ENCODE results near the gene OR52W1.

OR52W1 gene

GRCh38 chr11:6199174-6199810 lies at the start of gene OR52W1:
TSS of gene OR52W1 (plus strand) at chr11:6199224. CDS start at chr11:6199224, 0 bp downstream.
- no peak for DNase-seq (ENCODE audit: low read depth)

DNA sequence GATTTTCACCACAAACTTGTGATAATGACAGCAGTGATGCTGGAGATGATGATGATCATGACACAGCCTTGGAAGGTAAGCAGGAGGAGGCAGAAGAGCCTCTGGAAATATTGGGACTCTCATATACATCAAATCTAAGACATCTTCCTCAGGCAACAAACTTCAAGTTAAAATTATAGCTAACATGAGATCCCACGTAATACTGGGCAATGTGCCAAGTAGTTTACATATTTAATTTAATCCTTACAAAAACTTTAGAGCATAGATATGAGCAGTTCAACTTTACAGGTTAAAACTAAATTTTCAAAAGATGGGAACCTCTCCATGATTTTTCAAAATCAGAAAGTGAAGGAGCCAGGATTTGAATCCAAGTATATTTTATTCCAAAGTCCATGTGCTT lies 47.9 kb upstream of the OR52W1 start:
- no peak for DNase-seq (ENCODE audit: low read depth)

DNA sequence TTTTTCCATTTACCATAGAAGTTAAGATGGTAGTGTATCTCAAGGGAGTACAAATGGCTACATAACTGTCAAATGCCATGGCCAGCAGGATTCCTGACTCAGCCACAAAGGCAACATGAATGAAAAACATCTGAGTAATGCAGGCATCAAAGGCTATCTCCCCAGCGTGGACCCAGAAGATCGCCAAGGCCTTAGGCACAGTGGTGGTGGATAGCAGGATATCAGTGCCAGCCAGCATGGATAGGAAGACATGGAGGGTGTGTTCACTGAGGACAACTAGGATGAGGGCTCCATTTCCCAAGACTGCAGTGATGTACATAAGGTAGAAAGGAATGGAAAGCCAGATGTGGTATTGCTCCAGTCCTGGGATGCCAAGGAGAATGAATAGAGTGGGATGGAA lies 46.9 kb upstream of the OR52W1 start:
- DNase-seq (ENCODE audit: low read depth), result no peak

DNA sequence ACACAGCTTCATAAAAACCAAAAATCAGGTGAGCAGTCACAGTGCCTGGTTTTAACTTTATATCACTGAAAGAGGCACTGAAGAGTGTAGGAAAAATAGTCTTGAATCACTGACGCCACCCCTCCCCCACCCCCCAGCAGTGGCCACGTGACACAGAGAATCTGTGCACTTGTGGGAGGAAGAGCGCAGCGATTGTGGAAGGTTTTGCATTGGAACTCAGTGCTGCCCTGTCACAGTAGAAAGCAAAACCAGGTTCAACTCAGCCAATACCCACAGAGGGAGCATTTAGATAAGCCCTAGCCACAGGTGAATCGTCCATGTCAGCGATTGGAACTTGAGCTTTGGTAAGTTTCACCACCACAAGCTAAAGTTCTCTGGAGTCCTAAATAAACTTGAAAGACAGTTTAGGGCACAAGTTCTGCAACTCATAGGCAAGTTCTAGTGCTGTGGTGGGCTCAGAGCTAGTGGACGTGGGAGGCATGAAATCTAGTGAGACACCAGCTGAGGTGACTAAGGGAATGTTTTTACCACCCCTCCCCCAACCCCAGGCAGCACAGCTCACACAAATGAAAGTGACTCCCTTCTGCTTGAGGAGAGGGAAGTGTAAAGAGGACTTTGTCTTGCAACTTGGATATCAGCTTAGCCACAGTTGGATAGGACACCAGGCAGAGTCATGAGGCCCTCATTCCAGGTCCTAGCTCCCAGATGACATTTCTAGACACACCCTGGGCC lies 42.2 kb upstream of the OR52W1 start:
- DNase-seq (ENCODE audit: low read depth), result no peak

DNA sequence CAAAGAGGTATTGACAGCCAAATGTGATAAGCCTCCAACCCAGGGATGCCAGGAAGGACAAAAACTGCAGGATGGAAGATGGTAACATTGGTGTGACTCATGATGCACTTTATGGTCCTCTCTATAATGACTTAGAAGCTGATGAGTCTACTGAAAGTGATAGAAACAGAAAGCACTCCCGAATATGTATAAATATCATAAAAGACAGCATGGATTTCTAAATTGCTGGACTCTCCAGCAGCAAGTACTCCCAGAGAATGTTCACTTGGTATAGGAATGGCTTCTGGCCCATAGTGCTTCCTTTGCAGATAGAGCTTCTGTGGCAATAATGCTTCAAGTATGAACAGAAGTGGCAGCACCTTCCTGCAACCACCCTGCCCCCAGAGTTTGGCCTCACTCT lies 28.8 kb upstream of the OR52W1 start, which contains the start of gene OR52B2:
Gene OR52B2 (minus strand): TSS at position 101 of the 400 bp plus-strand sequence. CDS start 0 bp downstream, at position 101.
- no peak for DNase-seq (ENCODE audit: low read depth)

DNA sequence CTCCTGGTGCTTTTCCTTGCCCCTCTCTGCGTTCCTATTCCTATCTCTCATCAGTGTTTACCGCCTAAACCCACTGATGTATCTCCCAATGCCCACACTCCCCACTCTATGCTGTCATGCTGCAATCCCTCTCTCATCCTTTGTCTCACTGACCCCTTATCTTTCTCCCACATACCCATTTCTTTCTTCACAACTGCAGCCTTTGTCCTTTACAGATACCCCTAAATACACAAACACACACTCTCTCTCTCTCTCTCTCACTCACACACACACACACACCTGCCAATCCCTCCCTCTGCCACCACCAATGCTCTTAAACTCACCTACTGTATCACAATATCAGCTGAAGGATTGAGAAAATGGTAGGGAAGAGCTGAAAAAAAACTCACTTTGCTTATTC lies 23.6 kb upstream of the OR52W1 start:
- DNase-seq (ENCODE audit: low read depth), result no peak

DNA sequence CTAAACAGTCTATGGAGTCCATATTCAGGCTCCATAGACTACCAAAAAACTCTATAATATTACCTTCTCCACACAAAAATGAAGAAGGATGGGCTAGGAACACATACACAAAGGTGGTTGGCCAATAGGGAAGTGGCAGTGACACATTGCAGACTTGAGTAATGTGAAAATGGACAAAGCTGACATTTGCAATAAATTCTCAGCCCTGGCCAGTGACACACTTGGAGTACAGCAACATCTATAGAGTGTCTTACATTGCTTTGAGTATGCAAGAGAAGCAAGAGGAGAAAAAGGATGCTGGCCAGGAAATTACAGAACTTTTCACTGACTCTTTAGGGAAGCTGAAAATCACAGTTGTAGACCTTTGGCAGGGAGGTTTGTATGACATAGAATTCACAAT lies 7.3 kb upstream of the OR52W1 start:
- no peak for DNase-seq (ENCODE audit: low read depth)

GRCh38 chr11:6194065-6194581 lies 4.9 kb upstream of the OR52W1 start:
- DNase-seq (ENCODE audit: low read depth), result no peak

DNA sequence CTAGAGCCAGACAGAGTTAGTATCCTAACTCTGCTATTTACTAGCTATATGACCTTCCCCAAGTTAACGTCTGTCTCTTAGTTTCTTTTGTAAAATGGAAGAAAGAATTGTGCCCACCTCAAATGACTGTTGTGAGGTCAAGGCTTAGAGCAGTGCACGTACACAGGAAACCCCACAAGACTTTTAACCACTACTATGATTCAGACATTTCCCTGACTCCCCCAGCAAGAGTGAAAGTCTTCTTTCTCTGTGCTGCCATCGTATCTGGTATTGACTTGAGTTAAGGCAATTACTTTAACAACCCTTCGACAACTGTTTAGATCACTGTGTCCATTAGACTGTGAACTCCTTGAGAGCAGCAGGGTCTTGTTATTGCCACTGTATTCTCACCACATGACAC lies 2.6 kb upstream of the OR52W1 start:
- DNase-seq (ENCODE audit: low read depth), result no peak

- DNase-seq (ENCODE audit: low read depth), result no peak
Observed at GRCh38 chr11:6197466-6198200, 1.4 kb upstream of the OR52W1 start.

- DNase-seq (ENCODE audit: low read depth), result no peak
Observed at GRCh38 chr11:6200975-6201374, 2.0 kb downstream of the OR52W1 start.

DNA sequence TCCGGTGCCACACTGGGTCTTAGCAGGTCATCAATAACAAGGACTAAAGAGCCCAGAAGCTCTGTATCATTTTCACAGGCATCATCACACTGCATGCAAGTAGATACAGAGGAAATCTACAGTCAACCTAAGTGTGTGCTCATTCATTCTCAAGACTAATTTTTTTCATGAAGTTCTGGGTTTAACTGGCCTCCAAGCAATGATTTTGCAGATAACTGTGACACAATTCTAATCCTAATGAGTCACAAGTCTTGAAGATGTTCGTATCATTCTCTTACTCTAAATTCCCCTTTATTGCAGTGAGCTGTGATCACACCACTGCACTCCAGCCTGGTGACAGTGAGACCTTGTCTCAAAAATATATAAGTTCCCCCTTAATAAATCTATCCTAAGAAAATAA lies 2.5 kb downstream of the OR52W1 start:
- DNase-seq (ENCODE audit: low read depth), result no peak

- no peak for DNase-seq (ENCODE audit: low read depth)
Observed at GRCh38 chr11:6202041-6202440, 3.0 kb downstream of the OR52W1 start.

DNA sequence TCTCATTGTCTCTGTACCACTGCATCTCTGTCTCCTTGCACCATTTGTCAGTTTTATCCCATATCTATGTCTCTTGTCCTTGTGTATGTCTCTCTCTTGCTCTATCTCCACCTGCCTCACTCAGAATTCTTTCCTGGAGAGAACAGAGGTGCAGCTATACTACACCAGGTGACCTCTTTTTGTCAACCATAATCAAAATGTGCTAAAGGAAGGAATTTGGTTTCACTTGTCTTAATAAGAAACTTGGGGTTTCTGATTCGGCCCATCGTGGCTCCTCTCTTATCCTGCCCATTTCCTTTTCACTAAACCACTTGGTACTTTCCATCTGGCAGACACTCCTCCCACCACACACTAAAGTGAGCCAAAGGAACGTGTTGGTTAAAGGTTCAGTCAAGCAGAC lies 4.3 kb downstream of the OR52W1 start:
- no peak for DNase-seq (ENCODE audit: low read depth)

GRCh38 chr11:6204706-6205105 lies 5.7 kb downstream of the OR52W1 start:
- no peak for DNase-seq (ENCODE audit: low read depth)

- DNase-seq (ENCODE audit: low read depth), result no peak
Observed at GRCh38 chr11:6205366-6205765, 6.3 kb downstream of the OR52W1 start, which contains the start of gene C11orf42. TSS of gene C11orf42 (plus strand) at chr11:6205557. CDS start at chr11:6205616, 59 bp downstream.

- no peak for DNase-seq (ENCODE audit: low read depth)
Observed at GRCh38 chr11:6206456-6207180, 7.6 kb downstream of the OR52W1 start.

DNA sequence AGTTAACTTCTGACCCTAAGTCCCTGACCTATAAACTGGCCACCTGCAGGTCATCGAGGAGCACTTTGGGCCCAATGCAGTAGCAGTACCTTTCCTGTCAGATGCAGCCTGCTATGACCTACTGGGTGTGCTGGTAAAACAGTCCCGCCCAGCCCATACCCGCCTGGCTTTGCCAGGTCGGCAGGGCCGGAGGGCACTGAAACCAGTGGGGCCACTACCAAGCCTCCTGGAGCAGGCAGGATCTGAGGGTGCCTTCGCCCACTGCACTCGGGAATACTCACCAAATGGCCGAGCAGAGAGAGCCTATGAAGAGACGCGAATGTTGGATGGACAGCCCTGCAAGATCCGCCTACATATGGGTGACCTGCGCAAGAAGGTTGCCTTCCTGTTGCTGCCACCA lies 10.8 kb downstream of the OR52W1 start:
- no peak for DNase-seq (ENCODE audit: low read depth)

- no peak for DNase-seq (ENCODE audit: low read depth)
Observed at GRCh38 chr11:6210274-6210955, 11.4 kb downstream of the OR52W1 start.

DNA sequence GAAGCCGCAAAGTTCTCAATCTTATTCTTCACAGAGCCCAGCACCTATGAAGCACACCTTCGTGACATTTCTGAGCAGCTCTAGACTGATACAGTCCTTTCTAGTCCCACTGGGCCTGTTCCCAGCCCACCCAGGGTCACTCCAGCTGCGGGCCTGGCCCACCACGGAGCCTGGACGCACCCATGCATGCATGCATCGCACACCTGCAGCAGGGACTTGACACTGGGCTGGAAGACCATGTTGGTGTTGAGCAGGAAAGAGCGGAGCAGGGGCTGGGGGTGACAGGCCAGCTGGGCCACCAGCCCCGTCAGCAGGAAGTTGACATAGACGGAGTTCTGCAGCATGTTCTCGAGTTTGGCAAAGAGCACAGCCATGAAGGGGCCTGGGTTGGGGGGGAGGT lies 15.5 kb downstream of the OR52W1 start:
- no peak for DNase-seq (ENCODE audit: low read depth)

- no peak for DNase-seq (ENCODE audit: low read depth)
Observed at GRCh38 chr11:6216501-6216900, 17.5 kb downstream of the OR52W1 start.

Measured in HS-27A (cell line).